DOHH2 (cell line): Measurements from ENCODE around the gene B4GAT1.

Source experiments
- H3F3A ChIP-seq: fragments of 200-600 bp; sonication (generic), shearing (Covaris generic); 2 replicates; pipeline ENCODE4 v1.6.0; 2016; ENCODE audit warnings: antibody characterized with exemption, mild to moderate bottlenecking; ENCODE audit not compliant: control insufficient read depth, insufficient read depth
- H3K27ac ChIP-seq: fragments of 200-600 bp; sonication (generic); 2 replicates; pipeline ENCODE4 v1.5.1; 2014; ENCODE audit warnings: low read depth, mild to moderate bottlenecking, low read length, moderate library complexity
- H3K27me3 ChIP-seq: fragments of 200-600 bp; sonication (generic); 2 replicates; pipeline ENCODE4 v1.6.1; 2014; ENCODE audit warnings: mild to moderate bottlenecking, low read length, mixed read lengths; ENCODE audit not compliant: control insufficient read depth
- H3K36me3 ChIP-seq: fragments of 200-600 bp; sonication (generic); 2 replicates; pipeline ENCODE4 v1.6.1; 2014; ENCODE audit warnings: mild to moderate bottlenecking, low read length, moderate library complexity, mixed read lengths; ENCODE audit not compliant: control insufficient read depth
- H3K4me1 ChIP-seq: fragments of 200-600 bp; sonication (generic); 2 replicates; pipeline ENCODE4 v1.6.1; 2014; ENCODE audit warnings: mild to moderate bottlenecking, low read length, mixed read lengths; ENCODE audit not compliant: control insufficient read depth
- H3K4me2 ChIP-seq: fragments of 200-600 bp; sonication (generic); 2 replicates; pipeline ENCODE4 v1.6.0; 2014; ENCODE audit warnings: mild to moderate bottlenecking, low read length, moderate library complexity
- H3K4me3 ChIP-seq: fragments of 200-600 bp; sonication (generic); 2 replicates; pipeline ENCODE4 v1.5.1; 2014; ENCODE audit warnings: mild to moderate bottlenecking, low read length, mixed read lengths
- H3K79me2 ChIP-seq: fragments of 200-600 bp; sonication (generic); 2 replicates; pipeline ENCODE4 v1.6.1; 2014; ENCODE audit warnings: mild to moderate bottlenecking, low read length, mixed read lengths; ENCODE audit not compliant: control insufficient read depth
- H3K9me2 ChIP-seq: fragments of 200-600 bp; sonication (generic); replicated peaks from 2 replicates; pipeline ENCODE4 v1.6.1; 2014; ENCODE audit warnings: mild to moderate bottlenecking, low read length, mixed read lengths; ENCODE audit not compliant: control insufficient read depth
- H3K9me3 ChIP-seq: fragments of 200-600 bp; sonication (generic); 2 replicates; pipeline ENCODE4 v1.6.1; 2014; ENCODE audit warnings: antibody characterized with exemption, low read length, mixed read lengths; ENCODE audit not compliant: control insufficient read depth, insufficient read depth
- H4K20me1 ChIP-seq: fragments of 200-600 bp; sonication (generic); 2 replicates; pipeline ENCODE4 v1.6.0; 2014; ENCODE audit warnings: low read depth, mild to moderate bottlenecking, antibody characterized with exemption, low read length, moderate library complexity; ENCODE audit not compliant: control insufficient read depth, insufficient read depth
- CTCF ChIP-seq: fragments of 200-600 bp; sonication (generic); IDR thresholded peaks from one replicate; pipeline ENCODE4 v1.5.1; 2014; ENCODE audit warnings: antibody characterized with exemption, mild to moderate bottlenecking, low read depth, low read length; ENCODE audit not compliant: poor library complexity, severe bottlenecking
- EZH2phosphoT487 ChIP-seq: fragments of 200-600 bp; sonication (generic); IDR thresholded peaks from 2 replicates; pipeline ENCODE4 v1.6.1; 2017; ENCODE audit warnings: borderline replicate concordance, mild to moderate bottlenecking, antibody characterized with exemption, low read length, moderate library complexity, mixed read lengths

The B4GAT1 gene

DNA sequence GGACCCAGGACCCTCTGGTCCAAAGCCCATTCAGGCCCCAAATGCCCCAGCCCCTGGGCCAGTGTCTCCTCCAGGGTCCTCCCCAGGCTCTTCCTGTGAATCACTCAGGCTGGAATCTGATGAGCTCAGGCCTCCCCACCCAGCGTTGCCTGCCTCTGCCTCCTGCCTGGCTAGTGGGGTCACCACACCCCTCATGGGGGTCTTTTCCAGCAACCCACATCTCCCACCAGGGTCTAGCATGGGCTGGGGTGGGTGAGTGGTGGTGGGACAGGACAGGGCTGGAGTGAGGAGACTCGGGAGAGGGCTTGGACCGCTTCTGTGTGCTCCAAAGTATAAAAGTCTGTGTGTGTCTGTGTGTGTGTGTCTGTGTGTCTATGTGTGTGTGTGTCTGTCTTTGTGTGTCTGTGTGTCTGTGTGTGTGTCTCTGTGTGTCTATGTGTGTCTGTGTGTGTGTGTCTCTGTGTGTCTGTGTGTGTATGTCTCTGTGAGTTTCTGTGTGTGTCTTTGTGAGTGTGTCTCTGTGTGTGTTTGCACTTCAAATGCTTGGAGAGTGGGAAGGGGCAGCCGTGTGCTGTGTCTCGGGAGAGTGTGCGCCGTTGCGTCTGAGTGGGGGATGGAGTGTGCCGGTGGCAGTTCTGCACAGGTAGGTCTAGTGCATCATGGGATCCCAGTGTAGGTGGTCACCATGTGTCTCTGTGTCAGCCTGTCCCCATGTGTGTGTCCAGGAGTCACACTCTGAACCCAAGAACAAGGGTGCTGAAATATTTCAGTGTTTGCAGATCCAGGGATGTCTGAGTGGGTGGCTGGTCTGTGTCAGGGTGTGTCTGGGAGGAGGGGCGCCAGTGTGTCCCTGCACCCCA is 20.0 kb downstream of the B4GAT1 start:
- no peaks in the 10 kb centered on the region for H3F3A ChIP-seq
- TF ChIP-seq EZH2phosphoT487 (no peak), CTCF (no peak)
- H3K27me3 ChIP-seq: no peaks in the 10 kb centered on the region
- H3K79me2 ChIP-seq: no peaks in the 10 kb centered on the region
- H3K4me1 ChIP-seq: peaks cover 44% of the 10 kb centered on the region
- H4K20me1 ChIP-seq: no peaks in the 10 kb centered on the region
- H3K27ac ChIP-seq: no peak overlapping the region
- H3K36me3 ChIP-seq: no peaks in the 10 kb centered on the region
- peak overlapping the region; percentile 65; the same call in 1 of the 2 replicates for H3K4me2 ChIP-seq
- H3K4me3 ChIP-seq: no peak overlapping the region
- no peaks in the 10 kb centered on the region for H3K9me2 ChIP-seq
- H3K9me3 ChIP-seq: no peaks in the 10 kb centered on the region

DNA sequence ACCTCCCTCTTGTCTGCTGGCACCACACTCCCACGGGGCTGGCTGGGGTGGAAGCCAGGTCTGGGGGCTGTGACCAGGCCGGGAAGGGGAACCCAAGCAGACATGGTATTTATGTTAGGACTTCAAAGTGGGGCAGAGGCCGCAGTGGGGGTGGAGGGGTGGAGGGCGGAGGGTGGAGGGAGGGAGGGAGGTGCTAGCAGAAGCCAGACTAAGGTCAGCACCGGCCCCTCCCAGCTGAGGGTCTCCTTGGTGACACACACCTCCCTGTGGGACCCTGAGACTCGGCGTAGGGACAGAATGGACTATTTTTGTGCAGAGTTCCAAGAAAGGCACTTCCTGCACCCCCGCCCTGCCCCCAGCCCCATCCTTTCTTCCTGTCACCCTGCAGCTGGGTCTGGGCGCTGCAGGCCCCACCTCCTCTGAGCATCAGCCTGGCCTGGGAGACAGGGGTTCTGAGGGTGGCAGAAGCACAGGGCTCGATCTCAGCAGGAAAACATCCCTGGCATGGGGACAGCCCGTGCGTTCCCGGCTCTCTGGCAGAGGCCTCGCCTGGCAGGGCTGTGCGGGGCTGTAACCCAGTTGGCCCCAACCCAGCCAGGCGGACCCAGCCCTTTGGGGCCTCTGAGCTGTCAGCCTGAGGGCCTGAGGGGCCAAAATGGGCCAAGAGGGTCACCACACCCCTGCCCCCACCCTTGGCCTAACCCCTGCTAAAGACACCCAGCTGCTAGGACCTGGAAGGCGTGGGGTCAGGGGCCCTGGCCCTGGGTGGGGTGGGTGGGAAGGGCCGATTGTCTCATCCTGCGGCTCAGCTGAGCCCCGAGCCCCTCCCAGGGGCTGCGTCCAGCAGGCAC is 20.9 kb downstream of the B4GAT1 start:
- H3K4me1 ChIP-seq: peaks cover 47% of the 10 kb centered on the region
- TF ChIP-seq EZH2phosphoT487: no peak
- TF ChIP-seq CTCF: no peak

GRCh38 chr11:66325263-66325671 is 22.2 kb downstream of the B4GAT1 start:
- Histone ChIP-seq H3K36me3 (no peaks in the 10 kb centered on the region), H3K4me2 (no peak overlapping the region; the same call in 1 of the 2 replicates), H3K27me3 (no peaks in the 10 kb centered on the region), H3F3A (no peaks in the 10 kb centered on the region), H3K4me1 (peaks cover 47% of the 10 kb centered on the region), H3K79me2 (no peaks in the 10 kb centered on the region), H3K4me3 (no peak overlapping the region), H3K27ac (no peak overlapping the region), H3K9me3 (peaks cover 5% of the 10 kb centered on the region; the same call in 1 of the 2 replicates), H3K9me2 (no peaks in the 10 kb centered on the region), H4K20me1 (no peaks in the 10 kb centered on the region)
- TF ChIP-seq CTCF (no peak), EZH2phosphoT487 (no peak)

More for the DNA sequence above, 20.9 kb downstream of the B4GAT1 start:
- peak overlapping the region; percentile 32; the same call in 1 of the 2 replicates for H3K4me3 ChIP-seq
- no peak overlapping the region for H3K27ac ChIP-seq
- no peaks in the 10 kb centered on the region for H3K27me3 ChIP-seq
- peak overlapping the region; percentile 65 for H3K4me2 ChIP-seq
- no peaks in the 10 kb centered on the region for H3K36me3 ChIP-seq
- H3K79me2 ChIP-seq: no peaks in the 10 kb centered on the region
- no peaks in the 10 kb centered on the region for H3K9me2 ChIP-seq
- no peaks in the 10 kb centered on the region for H4K20me1 ChIP-seq
- peaks cover 4% of the 10 kb centered on the region; the same call in 1 of the 2 replicates for H3K9me3 ChIP-seq
- no peaks in the 10 kb centered on the region for H3F3A ChIP-seq
